NB4 (cell line): ENCODE measurements around the gene RTCA.

Experiments
- CTCF ChIP-seq: IDR thresholded peaks from one replicate; pipeline ENCODE4 v1.5.1; 2012; ENCODE audit warnings: low read depth, low read length
- MAX ChIP-seq: IDR thresholded peaks from 2 replicates; pipeline ENCODE4 v1.6.1; 2011; ENCODE audit warnings: low read depth, low read length
- POLR2A ChIP-seq: IDR thresholded peaks from 2 replicates; pipeline ENCODE4 v1.6.1; 2011; ENCODE audit warnings: mild to moderate bottlenecking; ENCODE audit not compliant: insufficient read length; ENCODE audit errors: extremely low read depth

- no peak for TF ChIP-seq POLR2A
- no peak for TF ChIP-seq CTCF
- TF ChIP-seq MAX: no peak
Observed at GRCh38 chr1:100321506-100321905, 55.5 kb downstream of the RTCA start.
